ENCODE results near the gene ATP1A4. TPM values are rescaled to one million over a fixed set of nuclear protein-coding genes. Genes with fewer than 3 reads are reported as not detected.
A peak's percentile ranks its signal among the peaks of the same experiment; 100 is the strongest.

The ATP1A4 gene
- total and polyA plus RNA-seq, 2 donors from 2014 or later: 0.19 TPM; not detected in 1

DNA sequence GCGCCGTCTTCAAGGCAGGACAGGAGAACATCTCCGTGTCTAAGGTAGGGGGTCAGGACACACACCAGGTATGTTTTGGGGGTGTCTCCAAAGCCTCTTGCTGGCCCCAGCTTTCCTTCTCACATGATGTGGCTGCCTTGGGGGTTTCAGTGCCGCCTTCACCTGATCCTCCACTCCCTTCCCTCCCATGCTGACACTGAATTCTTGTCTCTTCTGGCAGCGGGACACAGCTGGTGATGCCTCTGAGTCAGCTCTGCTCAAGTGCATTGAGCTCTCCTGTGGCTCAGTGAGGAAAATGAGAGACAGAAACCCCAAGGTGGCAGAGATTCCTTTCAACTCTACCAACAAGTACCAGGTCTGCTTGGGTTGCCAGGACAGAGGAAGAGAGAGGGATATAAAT, 22.4 kb upstream of the ATP1A4 start:
- Histone ChIP-seq H3K4me1 (ENCODE audit: control insufficient read depth in 2 of 3, insufficient read depth in 2 of 3, low read depth in 1 of 3, low read length in 3 of 3) (no peaks in the 10 kb centered on the region), H3K36me3 (ENCODE audit: control insufficient read depth in 2 of 3, insufficient read depth in 3 of 3, low read length in 3 of 3) (no peaks in the 10 kb centered on the region), H3K4me3 (ENCODE audit: low read length in 3 of 3) (no peak overlapping the region), H3K9ac (ENCODE audit: low read length in 3 of 3) (no peak overlapping the region), H3K27ac (ENCODE audit: low read depth in 2 of 2, low read length in 2 of 2) (no peak overlapping the region), H3K9me3 (ENCODE audit: control insufficient read depth in 2 of 3, insufficient read depth in 1 of 3, low read length in 3 of 3) (no peaks in the 10 kb centered on the region), H3K27me3 (ENCODE audit: control insufficient read depth, insufficient read depth, low read length) (no peaks in the 10 kb centered on the region)
- peak in 2 of 5 donors; percentile 12 to 47 for DNase-seq
- intact Hi-C loops (cut with DNase I): no loop called here
- no peak for FAIRE-seq
- TF ChIP-seq, protein P1, sequence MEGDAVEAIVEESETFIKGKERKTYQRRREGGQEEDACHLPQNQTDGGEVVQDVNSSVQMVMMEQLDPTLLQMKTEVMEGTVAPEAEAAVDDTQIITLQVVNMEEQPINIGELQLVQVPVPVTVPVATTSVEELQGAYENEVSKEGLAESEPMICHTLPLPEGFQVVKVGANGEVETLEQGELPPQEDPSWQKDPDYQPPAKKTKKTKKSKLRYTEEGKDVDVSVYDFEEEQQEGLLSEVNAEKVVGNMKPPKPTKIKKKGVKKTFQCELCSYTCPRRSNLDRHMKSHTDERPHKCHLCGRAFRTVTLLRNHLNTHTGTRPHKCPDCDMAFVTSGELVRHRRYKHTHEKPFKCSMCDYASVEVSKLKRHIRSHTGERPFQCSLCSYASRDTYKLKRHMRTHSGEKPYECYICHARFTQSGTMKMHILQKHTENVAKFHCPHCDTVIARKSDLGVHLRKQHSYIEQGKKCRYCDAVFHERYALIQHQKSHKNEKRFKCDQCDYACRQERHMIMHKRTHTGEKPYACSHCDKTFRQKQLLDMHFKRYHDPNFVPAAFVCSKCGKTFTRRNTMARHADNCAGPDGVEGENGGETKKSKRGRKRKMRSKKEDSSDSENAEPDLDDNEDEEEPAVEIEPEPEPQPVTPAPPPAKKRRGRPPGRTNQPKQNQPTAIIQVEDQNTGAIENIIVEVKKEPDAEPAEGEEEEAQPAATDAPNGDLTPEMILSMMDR (IDR thresholded peaks at IDR 0.05; ENCODE audit: borderline replicate concordance, extremely low read depth, insufficient read depth): no peak

DNA sequence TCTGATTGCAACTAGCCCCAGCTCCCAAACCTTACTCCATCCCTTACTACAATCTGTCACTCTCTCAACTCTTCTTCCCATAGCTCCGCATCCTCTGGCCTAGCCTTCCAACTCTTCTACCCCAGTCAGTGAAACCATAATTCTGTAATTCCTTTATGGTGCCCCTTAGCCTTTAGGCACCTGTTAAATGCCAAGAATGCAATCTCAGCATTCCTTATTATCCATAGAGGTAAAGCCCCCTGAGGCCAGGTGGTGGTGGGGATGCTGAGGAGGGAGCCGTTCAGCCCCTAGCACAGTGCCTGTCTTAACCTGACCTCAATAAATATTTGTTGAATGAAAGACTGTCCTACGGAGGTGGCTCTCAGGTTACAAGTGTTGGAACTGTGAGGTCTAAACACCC, 21.8 kb upstream of the ATP1A4 start:
- FAIRE-seq (no peak), DNase-seq (peak in 1 of 5 donors; percentile 4)
- TF ChIP-seq, protein P1 (IDR thresholded peaks at IDR 0.05; ENCODE audit: borderline replicate concordance, extremely low read depth, insufficient read depth): no peak
- no peak overlapping the region for H3K4me3 ChIP-seq (ENCODE audit: low read length in 3 of 3)
- H3K36me3 ChIP-seq (ENCODE audit: control insufficient read depth in 2 of 3, insufficient read depth in 3 of 3, low read length in 3 of 3): no peaks in the 10 kb centered on the region
- no peaks in the 10 kb centered on the region for H3K9me3 ChIP-seq (ENCODE audit: control insufficient read depth in 2 of 3, insufficient read depth in 1 of 3, low read length in 3 of 3)
- H3K27ac ChIP-seq (ENCODE audit: low read depth in 2 of 2, low read length in 2 of 2): no peak overlapping the region
- no peak overlapping the region for H3K9ac ChIP-seq (ENCODE audit: low read length in 3 of 3)
- intact Hi-C loops (cut with DNase I): no loop called here
- H3K4me1 ChIP-seq (ENCODE audit: control insufficient read depth in 2 of 3, insufficient read depth in 2 of 3, low read depth in 1 of 3, low read length in 3 of 3): no peaks in the 10 kb centered on the region
- no peaks in the 10 kb centered on the region for H3K27me3 ChIP-seq (ENCODE audit: control insufficient read depth, insufficient read depth, low read length)

DNA sequence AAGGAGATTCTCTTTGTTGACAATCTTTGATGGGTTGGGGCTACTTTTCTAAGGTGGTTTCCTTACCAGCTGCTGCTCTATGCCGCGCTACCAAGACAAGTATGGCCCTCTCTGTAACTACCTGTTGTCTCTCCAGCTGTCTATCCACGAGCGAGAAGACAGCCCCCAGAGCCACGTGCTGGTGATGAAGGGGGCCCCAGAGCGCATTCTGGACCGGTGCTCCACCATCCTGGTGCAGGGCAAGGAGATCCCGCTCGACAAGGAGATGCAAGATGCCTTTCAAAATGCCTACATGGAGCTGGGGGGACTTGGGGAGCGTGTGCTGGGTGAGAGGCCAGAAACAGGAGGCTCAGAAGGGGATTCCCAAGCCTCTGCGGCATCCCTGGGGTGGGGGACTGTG, 21.4 kb upstream of the ATP1A4 start:
- no peak overlapping the region for H3K27ac ChIP-seq (ENCODE audit: low read depth in 2 of 2, low read length in 2 of 2)
- H3K36me3 ChIP-seq (ENCODE audit: control insufficient read depth in 2 of 3, insufficient read depth in 3 of 3, low read length in 3 of 3): no peaks in the 10 kb centered on the region
- no peak overlapping the region for H3K9ac ChIP-seq (ENCODE audit: low read length in 3 of 3)
- DNase-seq: no peak
- H3K4me1 ChIP-seq (ENCODE audit: control insufficient read depth in 2 of 3, insufficient read depth in 2 of 3, low read depth in 1 of 3, low read length in 3 of 3): no peaks in the 10 kb centered on the region
- no peak overlapping the region for H3K4me3 ChIP-seq (ENCODE audit: low read length in 3 of 3)
- intact Hi-C loops (cut with DNase I): no loop called here
- no peak for FAIRE-seq
- no peaks in the 10 kb centered on the region for H3K9me3 ChIP-seq (ENCODE audit: control insufficient read depth in 2 of 3, insufficient read depth in 1 of 3, low read length in 3 of 3)
- TF ChIP-seq, protein P1 (IDR thresholded peaks at IDR 0.05; ENCODE audit: borderline replicate concordance, extremely low read depth, insufficient read depth): no peak
- H3K27me3 ChIP-seq (ENCODE audit: control insufficient read depth, insufficient read depth, low read length): no peaks in the 10 kb centered on the region

DNA sequence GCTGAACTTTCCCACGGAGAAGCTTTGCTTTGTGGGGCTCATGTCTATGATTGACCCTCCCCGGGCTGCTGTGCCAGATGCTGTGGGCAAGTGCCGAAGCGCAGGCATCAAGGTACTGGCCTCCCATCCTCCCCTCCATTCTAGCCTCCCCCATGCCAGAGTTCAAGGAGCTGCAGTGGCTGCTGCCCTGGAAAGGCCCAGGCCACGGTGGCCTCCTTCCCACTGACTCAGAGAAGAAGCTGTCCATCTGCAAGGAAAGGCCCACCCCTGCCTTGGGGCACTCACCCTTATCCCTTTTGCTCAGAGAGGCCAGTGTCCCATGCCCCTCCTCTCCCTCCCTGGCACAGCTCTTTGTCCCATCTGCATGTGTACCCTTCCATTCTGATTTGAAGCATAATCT, 20.9 kb upstream of the ATP1A4 start:
- DNase-seq (peak in 1 of 5 donors; percentile 51), FAIRE-seq (no peak)

More for the DNA sequence above, 20.9 kb upstream of the ATP1A4 start:
- no peak overlapping the region for H3K4me3 ChIP-seq (ENCODE audit: low read length in 3 of 3)
- H3K4me1 ChIP-seq (ENCODE audit: control insufficient read depth in 2 of 3, insufficient read depth in 2 of 3, low read depth in 1 of 3, low read length in 3 of 3): no peaks in the 10 kb centered on the region
- intact Hi-C loops (cut with DNase I): no loop called here
- H3K36me3 ChIP-seq (ENCODE audit: control insufficient read depth in 2 of 3, insufficient read depth in 3 of 3, low read length in 3 of 3): no peaks in the 10 kb centered on the region
- no peaks in the 10 kb centered on the region for H3K27me3 ChIP-seq (ENCODE audit: control insufficient read depth, insufficient read depth, low read length)
- TF ChIP-seq, protein P1 (IDR thresholded peaks at IDR 0.05; ENCODE audit: borderline replicate concordance, extremely low read depth, insufficient read depth): no peak
- no peak overlapping the region for H3K27ac ChIP-seq (ENCODE audit: low read depth in 2 of 2, low read length in 2 of 2)
- no peak overlapping the region for H3K9ac ChIP-seq (ENCODE audit: low read length in 3 of 3)
- no peaks in the 10 kb centered on the region for H3K9me3 ChIP-seq (ENCODE audit: control insufficient read depth in 2 of 3, insufficient read depth in 1 of 3, low read length in 3 of 3)
